HFF-Myc (cell line): Measurements from ENCODE around the gene LAMB3.

Source experiments
- DNase-seq: peaks from one replicate; pipeline ENCODE4 v3.0.0-alpha.2; 2011; ENCODE audit warnings: low read depth; ENCODE audit errors: extremely low read depth
- H3K4me3 ChIP-seq: replicated peaks from 2 replicates; pipeline ENCODE4 v1.5.1; 2011; ENCODE audit warnings: low read depth, mild to moderate bottlenecking, control low read depth, low read length
- CTCF ChIP-seq: IDR thresholded peaks from 2 replicates; pipeline ENCODE4 v1.5.1; 2012; ENCODE audit warnings: mild to moderate bottlenecking, low read depth, low read length, control low read depth; ENCODE audit errors: missing control alignments

The LAMB3 gene

GRCh38 chr1:209634005-209634737 lies 18.1 kb downstream of the LAMB3 start:
- no peak overlapping the region for H3K4me3 ChIP-seq
- TF ChIP-seq CTCF: no peak
- no peak for DNase-seq

- no peak for DNase-seq
- no peak overlapping the region for H3K4me3 ChIP-seq
- no peak for TF ChIP-seq CTCF
Measured at GRCh38 chr1:209633335-209633997, 18.8 kb downstream of the LAMB3 start.

- DNase-seq: no peak
- H3K4me3 ChIP-seq: no peak overlapping the region
- TF ChIP-seq CTCF: no peak
Measured at GRCh38 chr1:209630383-209631225, 21.6 kb downstream of the LAMB3 start.

- no peak for DNase-seq
- TF ChIP-seq CTCF: no peak
Measured at GRCh38 chr1:209629621-209630382, 22.4 kb downstream of the LAMB3 start.

GRCh38 chr1:209628618-209629299 lies 23.5 kb downstream of the LAMB3 start:
- no peak for DNase-seq
- TF ChIP-seq CTCF: no peak

More at GRCh38 chr1:209629621-209630382, 22.4 kb downstream of the LAMB3 start:
- H3K4me3 ChIP-seq: no peak overlapping the region

More at GRCh38 chr1:209628618-209629299, 23.5 kb downstream of the LAMB3 start:
- H3K4me3 ChIP-seq: no peak overlapping the region
